Measurements from ENCODE around the gene JMJD1C. TPM values are rescaled to one million over a fixed set of nuclear protein-coding genes. Genes with fewer than 3 reads are reported as not detected.

Gene JMJD1C
- total RNA-seq, 2 experiments from 2014 or later = 41.5 to 42.5 TPM

DNA sequence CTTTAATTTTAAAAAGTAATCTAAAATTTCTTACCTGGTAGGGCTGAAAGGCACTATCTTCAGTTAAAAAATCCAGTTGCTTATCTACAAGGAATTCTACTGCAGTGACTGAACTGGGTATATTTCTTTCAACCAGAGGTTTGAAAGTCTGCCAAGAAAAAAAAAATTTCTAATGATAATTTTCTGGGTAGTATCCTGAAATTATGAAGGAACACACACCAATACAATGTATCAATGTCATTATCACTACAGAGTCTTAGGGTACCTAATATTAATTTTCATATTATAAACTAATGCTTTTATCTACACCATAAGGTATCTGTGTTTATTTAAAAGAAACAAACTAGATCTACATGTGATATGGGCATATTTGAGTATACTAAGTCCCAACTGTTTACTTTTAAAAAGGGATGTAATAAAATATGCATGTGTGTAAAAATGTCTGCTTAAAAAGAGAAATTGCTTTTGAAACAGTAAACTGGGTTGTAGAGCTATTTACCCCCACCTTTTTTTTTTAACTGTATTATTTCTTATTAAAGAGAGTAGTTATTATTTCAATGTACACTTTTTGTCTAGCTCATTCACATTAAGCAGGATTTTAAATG is 201.1 kb downstream of the JMJD1C start:
- DNase-seq = no peak
- Mint-ChIP-seq H3K9me3 (ENCODE audit: low read depth) (no peaks in the 10 kb centered on the region), H3K36me3 (ENCODE audit: low read depth) (peaks cover 29% of the 10 kb centered on the region), H3K27ac (peak overlapping the region; percentile 96), H3K4me1 (peaks cover 36% of the 10 kb centered on the region), H3K4me3 (peak overlapping the region; percentile 85), H3K27me3 (no peaks in the 10 kb centered on the region)
- ChIA-PET POLR2A (interaction anchor here (0.6 kb wide), 1 partner anchor 33 kb away, joined by 4 read pairs; no protein-coding TSS in a partner anchor), CTCF (interaction anchor here (1.4 kb wide), 1 partner anchor 10 kb away, joined by 6 read pairs; no protein-coding TSS in a partner anchor)
- intact Hi-C loops (cut with DNase I, micrococcal nuclease) = loop anchor here (5.0 to 10.0 kb wide), 6 partner anchors 132 to 532 kb away; partner anchors contain the start of genes EGR2 (in 2 of the 2) and NRBF2 (in 1 of the 2)
- ATAC-seq = no peak

DNA sequence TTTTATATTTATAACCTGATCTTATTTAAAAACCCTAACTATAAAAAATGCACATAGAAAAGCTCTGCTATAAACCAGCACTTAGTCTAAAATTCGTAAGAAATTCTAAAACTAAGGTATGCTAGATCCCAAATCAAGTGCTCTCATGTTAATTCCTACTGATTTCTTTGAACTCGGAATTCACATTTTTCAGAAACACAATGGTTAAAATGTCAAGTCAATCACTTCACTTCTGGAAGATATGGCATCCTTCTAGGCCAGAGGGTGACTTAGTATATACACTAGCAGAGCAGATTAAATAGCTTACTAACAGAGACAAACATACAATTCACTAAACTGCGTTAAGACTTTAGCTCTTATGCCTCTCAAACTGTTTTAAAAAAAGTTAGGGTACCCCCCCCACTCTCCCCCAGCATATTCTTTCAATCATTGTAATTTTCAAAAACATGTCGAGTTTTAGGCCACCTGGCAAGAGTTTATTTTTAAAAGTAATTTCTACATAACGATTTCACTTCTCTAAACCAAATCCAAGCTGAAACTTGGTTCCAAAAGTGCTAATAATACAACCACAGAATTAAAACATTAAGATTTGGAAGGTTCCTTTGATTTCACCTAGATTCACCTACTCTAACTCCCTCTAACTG is 203.2 kb downstream of the JMJD1C start:
- POLR2A ChIA-PET = interaction anchor here (1.0 kb wide), 1 partner anchor 261 kb away, joined by 3 read pairs; no protein-coding TSS in a partner anchor
- H3K27me3 Mint-ChIP-seq = no peaks in the 10 kb centered on the region

GRCh38 chr10:63261496-63261895 is 204.3 kb downstream of the JMJD1C start:
- intact Hi-C loops (cut with DNase I, micrococcal nuclease) = loop anchor here (10.0 kb wide), 3 partner anchors 267 to 527 kb away; partner anchors contain the start of gene EGR2 (in 1 of the 2)
- POLR2A ChIA-PET = no interaction called here

More for the DNA sequence above, 203.2 kb downstream of the JMJD1C start:
- DNase-seq (no peak), ATAC-seq (no peak)
- Mint-ChIP-seq H3K4me3 (peak overlapping the region; percentile 28), H3K4me1 (peaks cover 58% of the 10 kb centered on the region), H3K27ac (peak overlapping the region; percentile 67), H3K9me3 (ENCODE audit: low read depth) (no peaks in the 10 kb centered on the region), H3K36me3 (ENCODE audit: low read depth) (peaks cover 38% of the 10 kb centered on the region)
- CTCF ChIA-PET = interaction anchor here (0.7 to 2.7 kb wide), 7 partner anchors 20 to 458 kb away, joined by 3 to 17 read pairs (median 4); no protein-coding TSS in a partner anchor
- intact Hi-C loops (cut with DNase I, micrococcal nuclease) = loop anchor here (10.0 kb wide), 3 partner anchors 268 to 528 kb away; partner anchors contain the start of gene EGR2 (in 1 of the 2)

GRCh38 chr10:63260860-63261251 is 204.9 kb downstream of the JMJD1C start:
- peaks cover 35% of the 10 kb centered on the region for H3K36me3 Mint-ChIP-seq (ENCODE audit: low read depth)
- no peak overlapping the region for H3K27ac Mint-ChIP-seq
- intact Hi-C loops (cut with DNase I, micrococcal nuclease) = loop anchor here (10.0 kb wide), 3 partner anchors 266 to 526 kb away; partner anchors contain the start of gene EGR2 (in 1 of the 2)

More at GRCh38 chr10:63261496-63261895, 204.3 kb downstream of the JMJD1C start:
- H3K27me3 Mint-ChIP-seq = no peaks in the 10 kb centered on the region
- no peak overlapping the region for H3K27ac Mint-ChIP-seq
- H3K36me3 Mint-ChIP-seq (ENCODE audit: low read depth) = peaks cover 35% of the 10 kb centered on the region
- CTCF ChIA-PET = interaction anchor here (0.6 to 2.7 kb wide), 3 partner anchors 120 to 367 kb away, joined by 3 to 17 read pairs (median 3); no protein-coding TSS in a partner anchor
- no peak for DNase-seq
- no peak overlapping the region for H3K4me3 Mint-ChIP-seq
- no peaks in the 10 kb centered on the region for H3K9me3 Mint-ChIP-seq (ENCODE audit: low read depth)
- ATAC-seq = peak; percentile 38
- peaks cover 68% of the 10 kb centered on the region for H3K4me1 Mint-ChIP-seq

GRCh38 chr10:63260103-63260859 is 205.5 kb downstream of the JMJD1C start:
- no peak for DNase-seq
- H3K9me3 Mint-ChIP-seq (ENCODE audit: low read depth) = no peaks in the 10 kb centered on the region
- H3K4me1 Mint-ChIP-seq = peaks cover 76% of the 10 kb centered on the region
- POLR2A ChIA-PET = no interaction called here
- no peak overlapping the region for H3K4me3 Mint-ChIP-seq
- H3K27me3 Mint-ChIP-seq = no peaks in the 10 kb centered on the region
- no peak for ATAC-seq
- intact Hi-C loops (cut with DNase I, micrococcal nuclease) = loop anchor here (10.0 kb wide), 3 partner anchors 265 to 525 kb away; partner anchors contain the start of gene EGR2 (in 1 of the 2)
- CTCF ChIA-PET = interaction anchor here (1.0 kb wide), 1 partner anchor 24 kb away, joined by 3 read pairs; no protein-coding TSS in a partner anchor
- peaks cover 35% of the 10 kb centered on the region for H3K36me3 Mint-ChIP-seq (ENCODE audit: low read depth)
- no peak overlapping the region for H3K27ac Mint-ChIP-seq

More at GRCh38 chr10:63260860-63261251, 204.9 kb downstream of the JMJD1C start:
- Mint-ChIP-seq H3K4me3 (no peak overlapping the region), H3K4me1 (peaks cover 73% of the 10 kb centered on the region), H3K9me3 (ENCODE audit: low read depth) (no peaks in the 10 kb centered on the region), H3K27me3 (no peaks in the 10 kb centered on the region)
- POLR2A ChIA-PET = no interaction called here
- CTCF ChIA-PET = interaction anchor here (1.0 kb wide), 1 partner anchor 25 kb away, joined by 3 read pairs; no protein-coding TSS in a partner anchor
- ATAC-seq (no peak), DNase-seq (no peak)

DNA sequence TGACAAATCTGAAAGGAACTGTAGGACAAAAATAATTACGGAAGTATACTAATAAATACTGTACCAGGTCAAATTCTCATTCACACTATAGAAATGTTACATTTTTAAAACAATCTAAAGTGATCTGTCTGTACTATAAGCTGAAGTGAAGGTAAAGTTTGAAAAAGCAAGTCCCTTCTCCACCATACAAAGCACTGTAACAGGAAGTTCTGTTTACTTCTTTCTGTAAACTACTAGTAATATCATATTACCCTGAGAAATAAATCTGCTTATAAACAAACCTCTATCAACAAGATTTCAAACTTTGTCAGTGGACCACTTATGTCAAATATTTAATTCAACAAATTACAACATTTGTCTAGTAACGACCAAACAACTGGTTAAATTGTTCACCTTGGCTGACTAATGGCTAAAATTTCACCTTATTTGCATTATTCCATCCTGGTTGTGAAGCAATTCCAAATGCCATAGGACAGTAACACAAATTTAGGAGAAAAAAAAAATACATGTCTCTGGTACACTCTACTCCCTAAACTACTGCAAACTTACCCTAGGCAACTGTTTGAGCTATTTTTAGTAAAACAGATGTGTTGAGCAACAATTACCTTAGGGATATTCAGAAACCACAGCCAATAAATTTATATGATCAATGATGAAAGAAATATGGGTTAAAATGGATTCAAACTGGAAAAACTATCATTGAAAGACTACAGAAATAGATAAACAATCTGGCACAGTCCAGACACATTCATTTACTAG is 206.7 kb downstream of the JMJD1C start:
- Mint-ChIP-seq H3K4me1 (peaks cover 85% of the 10 kb centered on the region), H3K4me3 (no peak overlapping the region), H3K36me3 (ENCODE audit: low read depth) (peaks cover 38% of the 10 kb centered on the region), H3K9me3 (ENCODE audit: low read depth) (no peaks in the 10 kb centered on the region), H3K27ac (peak overlapping the region; percentile 38), H3K27me3 (no peaks in the 10 kb centered on the region)
- intact Hi-C loops (cut with DNase I, micrococcal nuclease) = no loop called here
- ChIA-PET POLR2A (interaction anchor here (0.5 to 0.8 kb wide), 2 partner anchors 10 to 246 kb away, joined by 3 read pairs; no protein-coding TSS in a partner anchor), CTCF (interaction anchor here (0.9 to 1.3 kb wide), 2 partner anchors 23 to 41 kb away, joined by 3 to 5 read pairs; no protein-coding TSS in a partner anchor)
- ATAC-seq (no peak), DNase-seq (no peak)

- H3K4me1 Mint-ChIP-seq = peaks cover 84% of the 10 kb centered on the region
- no peaks in the 10 kb centered on the region for H3K27me3 Mint-ChIP-seq
- H3K36me3 Mint-ChIP-seq (ENCODE audit: low read depth) = peaks cover 41% of the 10 kb centered on the region
- ChIA-PET CTCF (interaction anchor here (0.9 to 2.5 kb wide), 5 partner anchors 10 to 70 kb away, joined by 3 to 10 read pairs (median 4); no protein-coding TSS in a partner anchor), POLR2A (no interaction called here)
- intact Hi-C loops (cut with DNase I, micrococcal nuclease) = no loop called here
- H3K9me3 Mint-ChIP-seq (ENCODE audit: low read depth) = no peaks in the 10 kb centered on the region
- DNase-seq (no peak), ATAC-seq (no peak)
- no peak overlapping the region for H3K4me3 Mint-ChIP-seq
- H3K27ac Mint-ChIP-seq = no peak overlapping the region
These were observed 208.0 kb downstream of the JMJD1C start for GRCh38 chr10:63257778-63258177.

DNA sequence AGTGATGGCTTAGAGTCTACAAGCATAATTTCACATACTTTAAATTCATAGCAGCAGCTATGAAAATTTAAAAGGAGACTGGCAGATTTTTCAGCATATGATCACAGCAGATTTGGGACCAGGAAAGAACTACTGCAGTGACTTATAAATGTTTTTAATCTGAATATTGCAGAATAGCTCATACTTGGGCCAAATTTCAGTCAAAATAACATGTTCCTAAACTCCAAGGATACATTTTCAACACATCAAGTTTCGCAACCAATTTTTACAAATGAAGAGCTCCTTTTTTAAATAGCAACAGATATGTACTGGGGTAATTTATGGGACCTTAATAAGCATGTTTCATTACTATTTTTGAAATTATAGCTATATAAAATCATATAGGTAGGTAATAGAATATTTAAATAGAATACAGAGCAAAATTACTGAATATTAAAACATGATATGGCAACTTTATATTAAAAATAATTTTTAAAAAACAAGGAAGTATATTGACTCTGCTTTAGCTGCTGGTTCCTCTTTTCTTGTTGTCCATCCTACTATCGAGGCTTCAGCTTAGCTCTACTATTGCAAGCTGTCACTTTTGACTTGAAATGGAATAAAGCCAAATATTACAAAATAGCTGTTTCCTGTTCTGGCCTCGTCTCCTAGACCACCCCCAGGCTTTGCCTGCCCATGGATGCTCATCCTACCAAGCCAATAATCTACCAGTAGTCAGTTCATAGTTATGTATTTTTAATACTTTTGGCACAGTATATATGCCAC is 209.6 kb downstream of the JMJD1C start:
- DNase-seq (no peak), ATAC-seq (no peak)
- H3K27me3 Mint-ChIP-seq = no peaks in the 10 kb centered on the region
- H3K36me3 Mint-ChIP-seq (ENCODE audit: low read depth) = peaks cover 41% of the 10 kb centered on the region
- ChIA-PET CTCF (interaction anchor here (0.7 to 2.5 kb wide), 6 partner anchors 9 to 90 kb away, joined by 3 to 10 read pairs (median 5); no protein-coding TSS in a partner anchor), POLR2A (interaction anchor here (0.7 to 1.4 kb wide), 4 partner anchors 12 to 209 kb away, joined by 3 to 5 read pairs (median 4); no protein-coding TSS in a partner anchor)
- intact Hi-C loops (cut with DNase I, micrococcal nuclease) = no loop called here
- H3K27ac Mint-ChIP-seq = no peak overlapping the region
- peaks cover 79% of the 10 kb centered on the region for H3K4me1 Mint-ChIP-seq
- no peaks in the 10 kb centered on the region for H3K9me3 Mint-ChIP-seq (ENCODE audit: low read depth)
- H3K4me3 Mint-ChIP-seq = no peak overlapping the region

DNA sequence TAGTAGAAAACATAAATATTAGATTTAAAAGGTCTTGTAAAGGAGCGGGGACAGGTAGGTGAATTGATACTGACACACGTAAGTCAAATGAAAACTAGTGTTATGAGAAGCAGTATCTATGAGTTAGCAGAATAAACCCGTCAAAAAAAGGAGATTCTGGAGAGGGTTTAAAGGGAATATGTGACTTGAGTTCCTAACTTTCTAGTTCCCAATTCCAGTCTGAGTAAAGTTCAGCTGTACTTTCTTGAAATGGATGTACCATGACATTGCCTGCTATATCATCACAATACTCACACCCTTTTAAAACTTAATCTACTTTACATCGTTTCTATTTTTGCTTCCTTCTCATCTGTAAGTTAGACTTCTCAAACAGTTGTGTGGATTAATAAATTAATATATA is 210.5 kb downstream of the JMJD1C start:
- H3K36me3 Mint-ChIP-seq (ENCODE audit: low read depth) = peaks cover 39% of the 10 kb centered on the region
- H3K4me3 Mint-ChIP-seq = no peak overlapping the region
- ATAC-seq (peak; percentile 24), DNase-seq (no peak)
- intact Hi-C loops (cut with DNase I, micrococcal nuclease) = no loop called here
- CTCF ChIA-PET = interaction anchor here (1.4 to 2.5 kb wide), 6 partner anchors 8 to 89 kb away, joined by 3 to 10 read pairs (median 6); no protein-coding TSS in a partner anchor
- H3K4me1 Mint-ChIP-seq = peaks cover 72% of the 10 kb centered on the region
- POLR2A ChIA-PET = interaction anchor here (0.7 kb wide), 1 partner anchor 19 kb away, joined by 5 read pairs; no protein-coding TSS in a partner anchor
- no peaks in the 10 kb centered on the region for H3K27me3 Mint-ChIP-seq
- H3K9me3 Mint-ChIP-seq (ENCODE audit: low read depth) = no peaks in the 10 kb centered on the region
- H3K27ac Mint-ChIP-seq = no peak overlapping the region
